Panc1 (cell line): ENCODE data around the gene SLC49A4. TPM values are rescaled to one million over a fixed set of nuclear protein-coding genes. Genes with fewer than 3 reads are reported as not detected.

Source experiments
- ATAC-seq: fragments of 200-7000 bp; cut with Tn5 transposase; 2 replicates; pipeline ENCODE4 v1.9.1; 2020; ENCODE audit warnings: mild to moderate bottlenecking, moderate library complexity
- BruUV-seq: library from RNA; stranded (reverse); fragments of 400-500 nt; replicated peaks from 2 replicates; lab custom pipeline; 2021; lab: Mats Ljungman, UMichigan
- CTCF ChIA-PET: fragments of 300-600 bp; sonication (Branson Sonifier 250); formaldehyde crosslinking; loops from one replicate; lab custom pipeline; 2022; ENCODE audit warnings: antibody characterized with exemption; lab: Charles Lee
- POLR2A ChIA-PET: fragments of 300-600 bp; sonication (Branson Sonifier 250); formaldehyde crosslinking; loops from one replicate; lab custom pipeline; 2022; ENCODE audit warnings: antibody characterized with exemption; lab: Charles Lee
- DNase-seq: peaks from one replicate; pipeline ENCODE4 v3.0.0-alpha.2; 2010; ENCODE audit warnings: low read depth, low spot score
- H3K27ac ChIP-seq: 2 replicates; pipeline ENCODE4 v1.5.1; 2011; ENCODE audit warnings: mild to moderate bottlenecking, low read length, inconsistent platforms
- H3K27me3 ChIP-seq: fragments of 200-500 bp; sonication (Bioruptor generic); 2 replicates; pipeline ENCODE4 v1.6.0; 2014; ENCODE audit warnings: low read length, inconsistent platforms; ENCODE audit not compliant: control insufficient read depth, insufficient read depth
- H3K36me3 ChIP-seq: fragments of 200-500 bp; sonication (Bioruptor generic); 2 replicates; pipeline ENCODE4 v1.5.1; 2014; ENCODE audit warnings: inconsistent platforms, mild to moderate bottlenecking, low read length, moderate library complexity; ENCODE audit not compliant: control insufficient read depth, insufficient read depth
- H3K4me1 ChIP-seq: 2 replicates; pipeline ENCODE4 v1.5.1; 2011; ENCODE audit warnings: inconsistent platforms, mild to moderate bottlenecking, low read length, moderate library complexity; ENCODE audit not compliant: control insufficient read depth, insufficient read depth
- H3K4me3 ChIP-seq, 2 experiments: 2 replicates each; pipeline ENCODE4 v1.5.1; 2011 to 2012; ENCODE audit warnings: low read depth in 2 of 2, low read length in 2 of 2, mild to moderate bottlenecking in 2 of 2, inconsistent platforms in 1 of 2, moderate library complexity in 1 of 2
- H3K9me3 ChIP-seq: fragments of 200-500 bp; sonication (Bioruptor generic); 2 replicates; pipeline ENCODE4 v1.5.1; 2014; ENCODE audit warnings: low read depth, mild to moderate bottlenecking, inconsistent platforms, low read length, moderate library complexity; ENCODE audit not compliant: control insufficient read depth, insufficient read depth
- CTCF ChIP-seq: fragments of 450-650 bp; IDR thresholded peaks from 2 replicates; pipeline ENCODE4 v1.5.1; 2017; ENCODE audit warnings: mild to moderate bottlenecking
- POLR2AphosphoS5 ChIP-seq: IDR thresholded peaks from 2 replicates; pipeline ENCODE4 v1.6.1; 2012; ENCODE audit warnings: mild to moderate bottlenecking, low read depth, low read length, moderate library complexity
- REST ChIP-seq, 2 experiments: IDR thresholded peaks; 2 replicates each; pipeline ENCODE4 v1.6.1; 2011 to 2012; ENCODE audit warnings: low read depth in 2 of 2, control low read depth in 1 of 2, low read length in 1 of 2, mild to moderate bottlenecking in 1 of 2, moderate library complexity in 1 of 2; ENCODE audit not compliant: insufficient read depth in 1 of 2
- SIN3A ChIP-seq: IDR thresholded peaks from 2 replicates; pipeline ENCODE4 v1.6.1; 2012; ENCODE audit warnings: low read depth, mild to moderate bottlenecking, low read length, moderate library complexity, borderline replicate concordance; ENCODE audit not compliant: insufficient read depth
- TCF7L2 ChIP-seq: IDR thresholded peaks from 2 replicates; pipeline ENCODE4 v1.6.1; 2011; ENCODE audit warnings: mild to moderate bottlenecking, low read depth, low read length, inconsistent platforms
- in situ Hi-C: cut with HindIII; loops from 2 replicates; pipeline ENCODE4 v1.10.0; 2016; ENCODE audit warnings: low sequenced_read_pairs, low pct_unique_long_range_greater_than_20kb
- intact Hi-C: fragments of 100-400 bp; cut with micrococcal nuclease; formaldehyde crosslinking; loops from one replicate; pipeline ENCODE4 v1.10.0; 2022; ENCODE audit not compliant: unreplicated experiment
- total RNA-seq: library from RNA; stranded (reverse); gene quantifications from one replicate; pipeline ENCODE4 v1.2.1, GENCODE V29; 2021; ENCODE audit not compliant: unreplicated experiment

SLC49A4 gene
- total RNA-seq, 1 experiment from 2014 or later = 15.9 TPM

GRCh38 chr3:122886946-122887345 lies 92.1 kb downstream of the SLC49A4 start:
- no peak for ATAC-seq

GRCh38 chr3:122890077-122890719 lies 95.3 kb downstream of the SLC49A4 start:
- no peaks in the 10 kb centered on the region; the same call in 1 of the 2 replicates for H3K27me3 ChIP-seq
- H3K4me3 ChIP-seq = no peak overlapping the region
- POLR2A ChIA-PET = no interaction called here
- no peak for TF ChIP-seq REST (IDR thresholded peaks at IDR 0.05; ENCODE audit: insufficient read depth in 1 of 2, low read depth in 2 of 2, low read length in 1 of 2)
- no peak for TF ChIP-seq TCF7L2
- TF ChIP-seq CTCF = no peak
- TF ChIP-seq SIN3A = no peak
- no peak for TF ChIP-seq POLR2AphosphoS5
- CTCF ChIA-PET = no interaction called here
- no TSS peak for BruUV-seq
- H3K36me3 ChIP-seq = no peaks in the 10 kb centered on the region
- ATAC-seq = no peak
- no peak for DNase-seq
- no peak overlapping the region for H3K27ac ChIP-seq
- intact Hi-C loops (no loop called here), in situ Hi-C loops (no loop called here)
- H3K9me3 ChIP-seq = no peaks in the 10 kb centered on the region
- no peaks in the 10 kb centered on the region for H3K4me1 ChIP-seq

More at GRCh38 chr3:122886946-122887345, 92.1 kb downstream of the SLC49A4 start:
- Histone ChIP-seq H3K27me3 (no peaks in the 10 kb centered on the region; the same call in 1 of the 2 replicates), H3K4me3 (no peak overlapping the region), H3K4me1 (no peaks in the 10 kb centered on the region), H3K27ac (no peak overlapping the region), H3K9me3 (no peaks in the 10 kb centered on the region), H3K36me3 (no peaks in the 10 kb centered on the region)
- intact Hi-C loops (no loop called here), in situ Hi-C loops (no loop called here)
- no peak for DNase-seq
- POLR2A ChIA-PET = no interaction called here
- CTCF ChIA-PET = no interaction called here
- TF ChIP-seq CTCF = no peak
- no peak for TF ChIP-seq SIN3A
- no peak for TF ChIP-seq POLR2AphosphoS5
- TF ChIP-seq REST (IDR thresholded peaks at IDR 0.05; ENCODE audit: insufficient read depth in 1 of 2, low read depth in 2 of 2, low read length in 1 of 2) = no peak
- TF ChIP-seq TCF7L2 = no peak
- no TSS peak for BruUV-seq
